Measurements from ENCODE around the gene KAZN.

KAZN gene

GRCh38 chr1:15146142-15146680 lies 547.7 kb downstream of the KAZN start:
- DNase-seq (ENCODE audit: low read depth in 2 of 2, low spot score in 1 of 2) = no peak

GRCh38 chr1:15146971-15147376 lies 548.5 kb downstream of the KAZN start:
- no peak for DNase-seq (ENCODE audit: low read depth in 2 of 2, low spot score in 1 of 2)

- no peak for DNase-seq (ENCODE audit: low read depth in 2 of 2, low spot score in 1 of 2)
These were observed 549.5 kb downstream of the KAZN start for GRCh38 chr1:15148004-15148403.

GRCh38 chr1:15148475-15148874 lies 550.0 kb downstream of the KAZN start:
- DNase-seq (ENCODE audit: low read depth in 2 of 2, low spot score in 1 of 2) = no peak

- DNase-seq (ENCODE audit: low read depth in 2 of 2, low spot score in 1 of 2) = no peak
These were observed 550.5 kb downstream of the KAZN start for GRCh38 chr1:15148941-15149340.

- DNase-seq (ENCODE audit: low read depth in 2 of 2, low spot score in 1 of 2) = no peak
These were observed 551.9 kb downstream of the KAZN start for GRCh38 chr1:15150376-15150775.

- no peak for DNase-seq (ENCODE audit: low read depth in 2 of 2, low spot score in 1 of 2)
These were observed 552.9 kb downstream of the KAZN start for GRCh38 chr1:15151377-15151806.

GRCh38 chr1:15151871-15152270 lies 553.4 kb downstream of the KAZN start:
- DNase-seq (ENCODE audit: low read depth in 2 of 2, low spot score in 1 of 2) = no peak

- DNase-seq (ENCODE audit: low read depth in 2 of 2, low spot score in 1 of 2) = no peak
These were observed 554.1 kb downstream of the KAZN start for GRCh38 chr1:15152318-15153183.

GRCh38 chr1:15153184-15153841 lies 554.8 kb downstream of the KAZN start, which contains the start of gene TMEM51:
Gene TMEM51 (plus strand): TSS chr1:15153747. CDS start chr1:15215088, 61,341 bp downstream.
- no peak for DNase-seq (ENCODE audit: low read depth in 2 of 2, low spot score in 1 of 2)

- no peak for DNase-seq (ENCODE audit: low read depth in 2 of 2, low spot score in 1 of 2)
These were observed 555.5 kb downstream of the KAZN start for GRCh38 chr1:15153842-15154479.

GRCh38 chr1:15154480-15155036 lies 556.1 kb downstream of the KAZN start:
- no peak for DNase-seq (ENCODE audit: low read depth in 2 of 2, low spot score in 1 of 2)

- no peak for DNase-seq (ENCODE audit: low read depth in 2 of 2, low spot score in 1 of 2)
These were observed 556.7 kb downstream of the KAZN start for GRCh38 chr1:15155191-15155590.

GRCh38 chr1:15155888-15156741 lies 557.6 kb downstream of the KAZN start:
- DNase-seq (ENCODE audit: low read depth in 2 of 2, low spot score in 1 of 2) = no peak

GRCh38 chr1:15156807-15157380 lies 558.4 kb downstream of the KAZN start:
- no peak for DNase-seq (ENCODE audit: low read depth in 2 of 2, low spot score in 1 of 2)

GRCh38 chr1:15157524-15158399 lies 559.3 kb downstream of the KAZN start:
- no peak for DNase-seq (ENCODE audit: low read depth in 2 of 2, low spot score in 1 of 2)

GRCh38 chr1:15158506-15159165 lies 560.2 kb downstream of the KAZN start:
- no peak for DNase-seq (ENCODE audit: low read depth in 2 of 2, low spot score in 1 of 2)

GRCh38 chr1:15159166-15159555 lies 560.7 kb downstream of the KAZN start:
- no peak for DNase-seq (ENCODE audit: low read depth in 2 of 2, low spot score in 1 of 2)

- DNase-seq (ENCODE audit: low read depth in 2 of 2, low spot score in 1 of 2) = no peak
These were observed 562.1 kb downstream of the KAZN start for GRCh38 chr1:15160626-15161025.

Measured in stimulated activated CD8-positive, alpha-beta memory T cell treated with anti-CD3 and anti-CD28 coated beads, Interleukin-4, amount 100 ng/mL, for 4 hours (primary cell).